GM19463 (cell line): ENCODE results near the gene ST3GAL4.
A peak's percentile ranks its signal among the peaks of the same experiment; 100 is the strongest.
"Not testable (repeated sequence)": the region's sequence is repeated elsewhere in the genome, so short reads cannot be mapped to it uniquely, and the experiment has no call there.

ENCODE experiments used
- ATAC-seq: cut with Tn5 transposase; IDR thresholded peaks from one replicate; pipeline ENCODE4 v1.9.1; 2021; ENCODE audit warnings: mild to moderate bottlenecking, moderate library complexity; ENCODE audit not compliant: unreplicated experiment

Gene ST3GAL4

GRCh38 chr11:126384449-126385070, 29.1 kb downstream of the ST3GAL4 start:
- ATAC-seq, result no peak

GRCh38 chr11:126385991-126386728, 30.7 kb downstream of the ST3GAL4 start:
- ATAC-seq, result no peak

GRCh38 chr11:126386729-126387071, 31.2 kb downstream of the ST3GAL4 start:
- not testable (repeated sequence) for ATAC-seq

- no peak for ATAC-seq
Measured at GRCh38 chr11:126387857-126388256, 32.4 kb downstream of the ST3GAL4 start.

GRCh38 chr11:126390272-126390867, 34.9 kb downstream of the ST3GAL4 start:
- no peak for ATAC-seq

- no peak for ATAC-seq
Measured at GRCh38 chr11:126391286-126391954, 35.9 kb downstream of the ST3GAL4 start.

GRCh38 chr11:126391970-126392632, 36.6 kb downstream of the ST3GAL4 start:
- ATAC-seq, result peak; percentile 84

GRCh38 chr11:126392633-126393013, 37.1 kb downstream of the ST3GAL4 start:
- ATAC-seq, result peak; percentile 18

GRCh38 chr11:126393143-126393542, 37.7 kb downstream of the ST3GAL4 start:
- ATAC-seq, result no peak

GRCh38 chr11:126394036-126394435, 38.5 kb downstream of the ST3GAL4 start:
- no peak for ATAC-seq

- not testable (repeated sequence) for ATAC-seq
Measured at GRCh38 chr11:126394634-126395072, 39.2 kb downstream of the ST3GAL4 start.

GRCh38 chr11:126395784-126396183, 40.3 kb downstream of the ST3GAL4 start:
- not testable (repeated sequence) for ATAC-seq

GRCh38 chr11:126396266-126396665, 40.8 kb downstream of the ST3GAL4 start:
- ATAC-seq, result not testable (repeated sequence)

- ATAC-seq, result no peak
Measured at GRCh38 chr11:126396965-126397364, 41.5 kb downstream of the ST3GAL4 start.

- ATAC-seq, result no peak
Measured at GRCh38 chr11:126398296-126398695, 42.8 kb downstream of the ST3GAL4 start.

- ATAC-seq, result no peak
Measured at GRCh38 chr11:126398721-126399120, 43.2 kb downstream of the ST3GAL4 start.

- ATAC-seq, result no peak
Measured at GRCh38 chr11:126400019-126400418, 44.5 kb downstream of the ST3GAL4 start.

- ATAC-seq, result no peak
Measured at GRCh38 chr11:126400479-126400878, 45.0 kb downstream of the ST3GAL4 start.

- ATAC-seq, result no peak
Measured at GRCh38 chr11:126403022-126403581, 47.6 kb downstream of the ST3GAL4 start.

- ATAC-seq, result peak; percentile 98
Measured at GRCh38 chr11:126403658-126404057, 48.2 kb downstream of the ST3GAL4 start.

GRCh38 chr11:126404367-126404766, 48.9 kb downstream of the ST3GAL4 start:
- no peak for ATAC-seq
